ENCODE data around the gene CALML4. TPM values are rescaled to one million over a fixed set of nuclear protein-coding genes. Genes with fewer than 3 reads are reported as not detected.

CALML4 gene
- total and polyA plus RNA-seq, 2 experiments from 2014 or later: 13.4 to 16.2 TPM

- no peak for TF ChIP-seq ZNF462 (CRISPR knock-in tag; IDR thresholded peaks at IDR 0.05)
These were observed 2.2 kb upstream of the CALML4 start (continued) for GRCh38 chr15:68207176-68207935.

GRCh38 chr15:68206711-68207151 is 1.6 kb upstream of the CALML4 start:
- H3K9me3 Mint-ChIP-seq: no peaks in the 10 kb centered on the region
- H3F3A ChIP-seq (replicated peaks; ENCODE audit: low read depth): peaks cover 16% of the 10 kb centered on the region
- no peak overlapping the region for H2AFZ ChIP-seq
- ATAC-seq (peak; percentile 1; the same call in 1 of the 3 replicates), DNase-seq (ENCODE audit: low spot score) (no peak)
- H3K36me3 ChIP-seq (ENCODE audit: insufficient read depth): no peaks in the 10 kb centered on the region
- peaks cover 14% of the 10 kb centered on the region for H4K20me1 ChIP-seq (replicated peaks; ENCODE audit: insufficient read depth)
- H3K4me1 ChIP-seq (ENCODE audit: insufficient read depth): peaks cover 42% of the 10 kb centered on the region
- peaks cover 29% of the 10 kb centered on the region for H3K27me3 Mint-ChIP-seq (ENCODE audit: insufficient read depth, low read depth, poor library complexity)
- peak overlapping the region; percentile 25; the same call in 1 of the 2 replicates for H3K27ac Mint-ChIP-seq
- no peak overlapping the region for H3K4me3 ChIP-seq
- no peak overlapping the region for H3K4me3 Mint-ChIP-seq
- peaks cover 59% of the 10 kb centered on the region for H3K4me1 Mint-ChIP-seq
- H3K4me2 ChIP-seq: peak overlapping the region; percentile 71
- no peaks in the 10 kb centered on the region for H3K9me2 ChIP-seq (ENCODE audit: insufficient read depth)
- peaks cover 23% of the 10 kb centered on the region for H3K79me2 ChIP-seq (replicated peaks; ENCODE audit: insufficient read depth)
- H3K36me3 Mint-ChIP-seq (ENCODE audit: low read depth): peaks cover 12% of the 10 kb centered on the region
- H3K27ac ChIP-seq (ENCODE audit: low read depth): peak overlapping the region; percentile 90
- no peaks in the 10 kb centered on the region for H3K27me3 ChIP-seq (ENCODE audit: insufficient read depth)
- no peak for TF ChIP-seq EZH2phosphoT487 (IDR thresholded peaks at IDR 0.05; ENCODE audit: unreplicated experiment)
- TF ChIP-seq CREB1 (CRISPR knock-in tag; IDR thresholded peaks at IDR 0.05; ENCODE audit: low read depth): no peak
- no peak for TF ChIP-seq ETS1 (IDR thresholded peaks at IDR 0.05)
- no peak for TF ChIP-seq ZNF331 (CRISPR knock-in tag; IDR thresholded peaks at IDR 0.05; ENCODE audit: low read depth)
- TF ChIP-seq STAT1 (IDR thresholded peaks at IDR 0.05; ENCODE audit: unreplicated experiment): no peak
- no peak for TF ChIP-seq ZNF114 (CRISPR knock-in tag; IDR thresholded peaks at IDR 0.05)
- no peak for TF ChIP-seq ZNF462 (CRISPR knock-in tag; IDR thresholded peaks at IDR 0.05)
- TF ChIP-seq POLR2AphosphoS5 (IDR thresholded peaks at IDR 0.05; ENCODE audit: low read depth): no peak
